Jurkat, Clone E6-1 (cell line): ENCODE measurements around the gene FBXO46. TPM values are rescaled to one million over a fixed set of nuclear protein-coding genes. Genes with fewer than 3 reads are reported as not detected.

ENCODE experiments used
- DNase-seq: peaks from one replicate; pipeline ENCODE4 v3.0.0-alpha.2; 2011; ENCODE audit warnings: low read depth, low spot score
- H3K4me3 ChIP-seq: 2 replicates; pipeline ENCODE4 v1.5.1; 2011; ENCODE audit warnings: mild to moderate bottlenecking, low read length, control low read depth, moderate library complexity
- polyA plus RNA-seq: library from polyadenylated mRNA; unstranded; fragments of >200 nt; gene quantifications from one replicate; pipeline ENCODE4 v1.2.1, GENCODE V29; 2012; ENCODE audit warnings: missing spikeins; ENCODE audit not compliant: insufficient read length, insufficient read depth

FBXO46 gene, protein sequence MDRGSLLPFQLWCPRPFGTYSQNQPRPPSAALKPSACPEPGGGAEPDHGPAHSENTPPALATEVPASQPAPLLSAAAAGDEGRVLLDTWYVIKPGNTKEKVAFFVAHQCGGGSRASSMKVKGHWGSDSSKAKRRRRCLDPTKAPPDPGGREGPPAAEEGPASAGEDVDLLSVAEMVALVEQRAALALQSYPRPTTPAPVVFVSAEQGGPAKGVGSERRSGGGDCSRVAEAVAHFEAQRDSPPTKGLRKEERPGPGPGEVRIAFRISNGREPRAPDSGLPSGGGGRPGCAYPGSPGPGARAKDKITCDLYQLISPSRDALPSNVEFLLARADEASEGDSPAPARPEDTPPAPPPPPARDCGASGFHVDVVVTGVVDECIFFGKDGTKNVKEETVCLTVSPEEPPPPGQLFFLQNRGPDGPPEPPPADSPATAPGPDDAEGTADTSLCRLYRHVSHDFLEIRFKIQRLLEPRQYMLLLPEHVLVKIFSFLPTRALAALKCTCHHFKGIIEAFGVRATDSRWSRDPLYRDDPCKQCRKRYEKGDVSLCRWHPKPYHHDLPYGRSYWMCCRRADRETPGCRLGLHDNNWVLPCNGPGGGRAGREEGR
- 11.5 TPM for polyA plus RNA-seq

DNA sequence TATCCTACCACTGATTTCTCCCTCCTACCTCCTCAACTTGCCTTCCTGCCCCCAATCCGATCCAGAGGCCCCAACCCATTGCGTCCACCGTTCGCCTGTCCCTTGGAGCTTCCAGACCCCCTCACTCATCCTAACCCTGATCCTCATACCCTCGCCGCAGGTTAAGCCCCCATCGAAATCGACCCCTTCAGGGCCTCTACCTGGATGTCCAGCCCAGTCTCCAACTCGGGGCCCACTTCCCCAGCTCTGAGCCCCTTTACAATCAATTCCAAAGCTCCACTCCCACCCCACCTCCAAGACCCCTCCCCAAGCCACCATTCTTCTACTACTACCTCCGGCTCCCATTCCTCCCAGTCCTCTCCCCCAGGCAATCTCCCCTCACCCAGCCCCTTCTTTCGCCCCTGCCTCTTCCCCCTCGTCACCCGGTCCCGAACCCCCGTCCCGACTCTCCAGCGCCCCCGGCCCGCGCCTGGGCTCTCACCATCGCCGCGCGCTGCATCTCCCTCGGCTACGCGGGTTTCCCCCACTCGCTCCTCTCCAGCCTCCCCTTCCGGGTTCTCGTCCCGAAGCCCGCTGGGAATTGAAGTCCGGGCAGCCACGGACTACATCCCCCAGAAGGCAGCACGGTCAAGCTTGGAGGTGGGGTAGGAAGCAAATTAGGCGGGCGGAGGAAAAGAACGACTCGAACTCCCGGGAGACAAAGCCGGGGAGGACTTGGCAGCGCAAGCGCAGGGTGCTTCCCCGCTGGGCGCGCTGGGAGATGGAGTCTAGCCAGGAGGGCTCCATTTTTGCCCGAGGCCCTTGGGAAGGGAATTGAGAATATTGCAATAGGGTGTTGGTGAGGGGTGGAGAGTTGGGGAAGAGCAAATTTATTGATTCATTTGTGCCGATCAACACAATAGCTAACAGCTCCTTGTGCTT lies at the start of gene FBXO46:
TSS of gene FBXO46 (minus strand) at position 529 of the 921 bp plus-strand sequence. CDS start 17,401 bp downstream, outside the sequence.
- DNase-seq: peak; percentile 97
- peak within 1 kb of the TSS; percentile 92 for H3K4me3 ChIP-seq

DNA sequence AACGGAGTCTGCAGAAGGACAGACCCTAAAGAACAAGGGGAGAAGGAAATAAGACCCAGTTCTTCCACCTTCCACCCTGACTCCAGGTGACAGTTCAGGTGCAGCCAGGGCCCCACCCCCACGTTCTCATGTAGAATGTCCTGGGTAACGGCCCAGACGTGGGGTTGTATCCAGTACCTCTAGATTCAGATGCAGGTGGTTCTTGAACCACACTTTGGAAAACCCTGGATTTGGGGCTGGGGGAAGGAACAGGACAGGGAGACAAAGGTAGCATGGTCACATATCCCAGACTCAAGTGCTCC lies 49.4 kb upstream of the FBXO46 start:
- no peak for DNase-seq
- no peak overlapping the region for H3K4me3 ChIP-seq

DNA sequence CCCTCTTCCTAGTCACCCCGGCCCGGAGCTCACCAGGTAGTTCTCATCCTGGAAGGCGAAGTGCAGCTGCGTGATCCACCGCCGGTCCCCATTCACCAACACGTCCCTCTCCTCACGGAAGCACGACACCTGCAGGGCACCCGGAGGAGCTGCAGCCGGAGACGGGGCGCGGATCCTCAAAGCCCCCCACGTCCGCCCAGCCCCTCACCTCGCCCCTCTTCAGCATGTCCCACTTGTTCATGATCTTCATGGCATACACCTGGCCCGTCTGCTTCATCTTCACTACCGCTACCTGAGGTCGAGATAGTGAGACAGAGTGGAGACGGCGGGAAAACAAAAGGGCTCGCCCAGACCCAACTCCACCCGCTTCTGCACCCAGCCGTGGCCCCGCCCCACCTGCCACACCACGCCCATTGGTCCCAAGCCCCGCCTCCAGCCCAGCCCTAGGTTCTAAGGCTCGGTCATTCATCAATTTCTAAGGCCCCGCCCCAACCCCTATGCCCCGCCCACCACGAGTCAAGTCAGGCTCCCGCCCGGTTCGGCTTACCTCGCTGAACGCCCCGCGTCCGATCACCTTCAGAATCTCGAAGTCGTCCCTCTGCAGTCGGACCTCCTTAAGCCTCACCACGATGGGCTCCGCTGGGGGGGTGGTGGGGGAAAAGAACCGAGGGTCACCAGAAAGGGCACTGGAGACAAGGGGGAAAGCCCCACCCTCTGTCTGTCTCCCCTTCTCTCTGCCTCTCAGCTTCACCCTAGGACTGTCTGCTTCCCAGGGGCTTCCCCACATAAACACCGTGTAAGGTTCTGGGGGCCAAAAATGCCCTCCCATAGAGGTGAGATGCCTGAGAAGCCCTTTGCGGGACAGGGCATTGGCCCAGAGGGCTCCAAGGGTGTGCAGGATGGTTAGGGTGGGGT lies 48.8 kb upstream of the FBXO46 start:
- DNase-seq: peak; percentile 62
- H3K4me3 ChIP-seq: peak overlapping the region; percentile 42

DNA sequence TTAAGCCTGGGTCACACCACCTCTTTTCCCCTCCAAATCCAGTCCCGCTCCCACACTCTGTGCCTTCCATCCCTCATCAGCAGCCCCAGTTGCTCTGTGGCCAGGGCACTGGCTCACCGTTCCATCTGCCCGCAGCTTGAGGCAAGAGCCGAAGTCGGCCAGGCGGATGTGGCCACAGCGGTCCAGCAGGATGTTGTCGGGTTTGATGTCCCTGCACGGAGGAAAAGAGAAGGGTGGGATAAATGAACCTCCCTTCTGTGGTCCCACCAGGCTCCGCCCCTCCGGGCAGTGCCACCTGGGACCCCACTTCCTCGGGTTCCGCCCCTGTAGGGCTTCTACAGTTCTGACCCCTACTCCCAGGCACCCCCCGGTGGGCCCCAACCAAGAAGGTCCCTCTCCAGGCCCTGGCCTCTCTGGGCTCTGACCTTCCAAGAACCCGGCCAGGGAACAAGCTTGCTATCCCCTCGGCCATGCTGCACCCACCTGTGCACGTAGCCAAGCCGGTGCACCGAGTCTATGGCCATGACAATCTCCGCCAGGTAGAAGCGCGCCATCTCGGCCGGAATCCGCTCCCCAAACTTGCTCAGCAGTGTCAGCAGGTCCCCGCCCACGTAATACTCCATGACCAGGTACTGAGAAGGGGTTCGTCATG lies 47.4 kb upstream of the FBXO46 start:
- no peak for DNase-seq
- no peak overlapping the region for H3K4me3 ChIP-seq

DNA sequence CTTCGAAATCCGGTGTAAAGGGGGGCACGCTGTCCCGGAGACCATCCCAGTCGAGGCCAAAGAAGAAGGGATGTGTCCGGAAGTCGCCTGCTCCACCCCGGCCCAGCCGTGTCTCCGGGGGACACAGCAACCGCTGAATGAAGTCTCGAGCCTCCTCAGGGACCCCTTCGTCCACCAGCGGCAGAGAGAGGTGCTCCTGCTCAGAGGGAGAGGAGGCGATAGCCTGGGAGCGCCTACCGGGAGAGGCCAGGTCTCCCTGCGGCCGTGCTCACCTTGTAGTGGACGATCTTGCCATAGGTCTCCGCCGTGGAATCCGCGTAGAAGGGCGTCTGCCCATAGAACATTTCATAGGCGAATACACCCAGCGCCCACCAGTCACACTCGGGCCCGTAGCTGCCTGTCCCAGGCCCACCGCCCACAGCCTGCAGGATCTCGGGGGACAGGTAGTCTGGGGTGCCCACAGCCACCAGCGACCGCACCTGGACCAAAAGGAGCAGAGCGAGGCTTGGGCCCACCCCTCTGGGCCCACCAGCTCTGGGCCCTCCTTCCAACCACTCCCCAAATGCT lies 46.8 kb upstream of the FBXO46 start:
- H3K4me3 ChIP-seq: no peak overlapping the region
- no peak for DNase-seq

DNA sequence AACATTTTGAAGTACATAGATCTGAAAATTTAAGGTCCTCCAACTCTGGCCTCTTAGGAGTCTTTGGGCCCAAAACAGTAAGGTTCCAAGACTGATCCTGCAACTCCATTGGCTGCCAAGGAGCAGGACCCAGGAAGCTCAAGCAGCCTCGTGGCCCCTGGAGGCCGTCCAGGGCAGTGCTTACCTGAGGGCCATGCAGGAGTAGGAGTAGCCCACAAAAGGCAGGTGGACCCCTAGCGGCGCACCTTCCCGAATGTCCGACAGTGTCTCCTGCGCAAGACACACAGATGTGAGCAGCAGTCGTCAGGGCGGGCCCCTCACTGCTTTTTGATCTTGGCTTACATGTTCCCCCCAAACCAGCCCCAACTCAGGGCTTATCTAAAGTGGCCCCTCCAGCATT lies 44.1 kb upstream of the FBXO46 start:
- H3K4me3 ChIP-seq: no peak overlapping the region
- no peak for DNase-seq

DNA sequence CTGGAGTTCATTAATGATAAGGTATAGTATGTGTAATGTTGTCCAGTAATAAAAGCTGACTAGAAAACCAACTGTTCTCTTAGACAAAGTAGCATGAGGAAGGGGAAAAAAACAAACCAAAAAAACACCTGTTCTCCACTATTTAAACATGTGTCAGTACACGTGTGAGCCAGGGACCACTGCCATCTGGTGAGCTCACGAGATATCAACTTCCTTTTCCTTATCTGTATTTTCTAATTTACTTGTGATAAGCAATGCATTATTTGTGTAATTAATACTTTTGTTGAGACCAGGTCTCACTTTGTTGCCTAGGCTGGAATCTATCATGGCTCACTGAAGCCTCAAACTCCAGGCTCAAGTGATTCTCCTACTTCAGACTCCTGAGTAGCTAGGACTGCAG lies 42.7 kb upstream of the FBXO46 start:
- H3K4me3 ChIP-seq: no peak overlapping the region
- DNase-seq: no peak

DNA sequence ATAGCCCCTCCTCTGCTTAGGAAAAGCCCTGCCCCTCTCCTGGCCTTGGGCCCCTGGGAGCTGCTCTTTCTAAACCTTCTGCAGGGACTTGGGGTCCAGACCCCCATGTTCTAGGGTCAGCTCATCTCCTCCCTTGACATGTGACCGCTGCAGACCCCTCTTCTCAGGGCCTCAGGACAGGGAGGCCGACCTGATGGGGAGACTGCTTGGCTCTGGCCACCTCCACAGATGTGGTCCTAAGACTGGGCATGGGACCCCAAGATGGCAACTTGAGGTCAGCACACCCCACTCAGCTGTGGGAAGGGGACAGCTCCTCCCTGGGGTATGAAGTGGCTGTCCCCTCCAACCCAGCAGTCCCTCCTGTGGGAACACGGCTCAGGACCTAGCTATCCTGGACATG lies 42.2 kb upstream of the FBXO46 start:
- H3K4me3 ChIP-seq: no peak overlapping the region
- DNase-seq: no peak

DNA sequence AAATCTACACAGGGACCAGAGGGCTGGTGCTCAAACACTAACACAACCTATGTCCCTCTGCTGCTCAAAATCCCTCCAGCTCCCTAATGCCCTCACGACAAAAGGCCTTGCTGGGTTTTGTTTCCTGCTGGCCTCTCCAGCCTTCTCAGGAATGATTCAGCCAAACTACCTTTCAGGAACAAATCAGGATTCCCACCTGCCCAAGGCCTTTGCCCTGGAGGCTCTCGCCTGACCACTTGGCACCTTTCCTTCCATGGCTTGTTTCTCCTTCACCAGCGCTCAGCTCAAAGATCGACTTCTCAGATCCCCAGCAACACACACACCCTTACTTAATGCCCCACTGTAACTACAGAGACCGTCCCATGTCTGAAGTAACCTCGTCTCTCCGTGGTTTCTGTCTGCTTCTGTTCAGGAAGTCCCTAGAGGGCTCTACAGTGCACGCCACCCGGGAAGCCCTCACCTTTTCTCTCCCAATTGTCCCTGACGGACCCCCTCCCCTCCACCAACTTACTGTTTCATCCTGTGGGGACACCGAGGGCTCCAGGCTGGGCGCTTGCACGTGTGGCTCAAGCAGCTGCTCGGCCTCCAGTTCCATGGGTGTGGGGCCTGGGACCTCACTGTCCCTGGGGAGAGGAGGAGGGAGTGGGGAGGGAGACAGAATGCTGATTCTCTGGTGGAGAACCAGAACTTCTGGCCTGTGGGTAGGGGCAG lies 41.6 kb upstream of the FBXO46 start:
- DNase-seq: no peak
- no peak overlapping the region for H3K4me3 ChIP-seq

DNA sequence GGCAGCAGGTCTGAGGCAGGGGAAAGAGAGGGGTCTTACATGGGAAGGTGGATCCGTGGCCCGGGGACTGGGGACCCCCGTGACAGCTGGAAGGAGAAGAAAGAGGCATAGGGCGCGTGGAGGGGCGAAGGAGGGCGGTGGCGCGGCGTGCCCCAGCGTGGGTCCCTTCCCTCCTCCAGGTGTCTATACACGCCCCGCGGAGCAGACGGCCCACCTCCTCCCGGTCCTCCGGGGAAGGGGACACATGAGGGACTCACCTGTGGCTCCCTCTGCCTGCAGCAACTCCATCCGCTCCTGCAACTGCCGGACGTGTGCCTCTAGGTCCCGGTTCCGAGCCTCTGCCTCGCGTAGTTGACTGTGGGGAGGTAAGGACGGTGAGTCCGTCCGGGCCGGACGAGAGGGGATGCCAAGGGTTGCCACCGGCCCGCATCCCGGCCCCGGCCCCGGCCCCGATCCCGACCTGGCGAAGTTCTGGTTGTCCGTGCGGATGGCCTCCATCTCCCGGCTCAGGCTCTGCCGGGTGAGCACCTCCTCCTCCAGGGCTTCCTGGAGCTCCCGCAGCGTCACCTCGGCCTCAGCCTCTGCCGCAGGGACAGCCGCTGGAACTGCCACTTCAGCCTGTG lies 40.7 kb upstream of the FBXO46 start:
- peak overlapping the region; percentile 41; the same call in 1 of the 2 replicates for H3K4me3 ChIP-seq
- no peak for DNase-seq

DNA sequence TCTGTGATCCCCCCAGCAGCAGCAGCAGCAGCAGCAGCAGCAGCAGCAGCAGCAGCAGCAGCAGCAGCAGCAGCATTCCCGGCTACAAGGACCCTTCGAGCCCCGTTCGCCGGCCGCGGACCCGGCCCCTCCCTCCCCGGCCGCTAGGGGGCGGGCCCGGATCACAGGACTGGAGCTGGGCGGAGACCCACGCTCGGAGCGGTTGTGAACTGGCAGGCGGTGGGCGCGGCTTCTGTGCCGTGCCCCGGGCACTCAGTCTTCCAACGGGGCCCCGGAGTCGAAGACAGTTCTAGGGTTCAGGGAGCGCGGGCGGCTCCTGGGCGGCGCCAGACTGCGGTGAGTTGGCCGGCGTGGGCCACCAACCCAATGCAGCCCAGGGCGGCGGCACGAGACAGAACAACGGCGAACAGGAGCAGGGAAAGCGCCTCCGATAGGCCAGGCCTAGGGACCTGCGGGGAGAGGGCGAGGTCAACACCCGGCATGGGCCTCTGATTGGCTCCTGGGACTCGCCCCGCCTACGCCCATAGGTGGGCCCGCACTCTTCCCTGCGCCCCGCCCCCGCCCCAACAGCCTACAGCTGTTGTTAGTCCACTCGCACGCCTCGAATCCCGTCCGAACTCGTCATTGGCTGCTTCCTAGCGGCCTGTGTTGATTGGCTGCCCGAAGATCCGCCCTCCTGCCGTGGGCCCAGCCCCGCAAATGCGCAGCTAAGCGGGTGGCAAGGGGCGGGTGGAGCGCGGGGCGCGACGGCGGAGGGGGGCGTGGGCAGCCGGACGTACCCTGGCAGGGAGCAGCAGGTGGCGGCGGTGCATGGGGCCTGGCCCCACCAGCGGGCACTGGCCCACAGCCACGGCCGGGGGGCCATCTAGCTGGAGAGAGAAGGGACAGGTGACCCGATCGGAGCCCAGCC lies 39.8 kb upstream of the FBXO46 start:
- peak; percentile 97 for DNase-seq
- peak overlapping the region; percentile 67 for H3K4me3 ChIP-seq

DNA sequence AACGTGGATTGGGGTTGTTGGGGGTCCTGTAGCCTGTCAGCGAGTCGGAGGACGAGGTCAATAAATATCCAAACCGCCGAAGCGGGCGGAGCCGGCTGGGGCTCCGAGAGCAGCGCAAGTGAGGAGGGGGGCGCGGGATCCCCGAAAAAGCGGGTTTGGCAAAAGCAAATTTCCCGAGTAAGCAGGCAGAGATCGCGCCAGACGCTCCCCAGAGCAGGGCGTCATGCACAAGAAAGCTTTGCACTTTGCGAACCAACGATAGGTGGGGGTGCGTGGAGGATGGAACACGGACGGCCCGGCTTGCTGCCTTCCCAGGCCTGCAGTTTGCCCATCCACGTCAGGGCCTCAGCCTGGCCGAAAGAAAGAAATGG lies 39.1 kb upstream of the FBXO46 start:
- H3K4me3 ChIP-seq: peak overlapping the region; percentile 67
- DNase-seq: peak; percentile 53

DNA sequence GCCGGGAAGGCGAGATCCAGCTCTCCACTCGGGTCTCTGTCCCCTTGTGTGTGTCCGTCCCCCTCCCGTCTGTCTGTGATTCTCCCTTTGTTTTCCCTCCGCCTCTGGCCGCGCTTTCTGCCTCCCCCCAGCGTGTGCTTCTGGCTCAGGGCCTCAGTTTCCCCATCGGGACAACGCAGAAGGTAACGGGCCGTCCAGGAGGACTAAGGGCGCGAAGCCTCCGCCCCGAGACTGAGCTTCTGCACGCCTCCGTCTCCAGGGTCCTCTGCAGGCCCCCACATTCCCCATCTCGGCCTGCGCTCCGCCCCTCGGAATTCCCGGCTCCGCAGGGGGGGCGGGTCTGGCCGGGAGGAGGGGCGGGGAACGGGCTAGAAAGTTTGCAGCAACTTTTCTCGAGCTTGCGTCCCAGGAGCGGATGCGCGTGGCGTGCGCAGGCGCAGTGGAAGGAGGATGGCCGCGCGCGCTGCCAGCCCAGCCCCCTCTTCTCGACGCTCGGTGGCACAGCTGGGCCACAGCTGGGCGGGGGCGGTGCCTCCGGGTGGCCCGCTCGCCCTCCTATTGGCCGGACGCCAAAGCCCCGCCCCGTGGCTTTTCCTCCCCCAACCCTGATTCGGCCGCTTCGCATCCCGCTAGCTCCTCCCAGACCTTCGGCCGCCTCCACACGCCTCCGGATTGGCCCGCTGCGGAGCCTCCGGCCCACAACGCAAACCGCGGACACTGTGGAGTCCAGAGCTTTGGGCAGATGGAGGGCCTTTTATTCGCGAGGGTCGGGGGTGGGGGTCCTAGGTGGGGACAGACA lies 38.5 kb upstream of the FBXO46 start, which contains the start of gene SIX5:
TSS of gene SIX5 (minus strand) at position 269 of the 799 bp plus-strand sequence. CDS start 408 bp downstream, outside the sequence.
- H3K4me3 ChIP-seq: peak within 1 kb of the TSS; percentile 86
- DNase-seq: peak; percentile 93

DNA sequence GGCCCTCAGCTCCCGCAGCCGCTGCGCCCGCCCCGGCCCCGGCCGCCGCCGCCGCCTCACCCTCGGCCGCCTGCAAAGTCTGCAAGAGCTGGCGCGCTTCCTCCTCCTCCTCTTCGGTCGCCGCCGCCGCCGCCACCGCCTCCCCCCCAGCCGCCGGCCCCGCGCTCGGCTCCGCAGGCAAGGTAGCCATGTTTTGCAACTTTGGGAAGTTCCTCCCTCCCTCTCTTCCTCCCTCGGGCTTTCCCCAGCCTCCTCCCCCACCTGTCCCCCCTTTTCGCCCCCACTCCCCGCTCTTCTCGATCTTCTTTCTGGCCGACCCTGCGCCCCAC lies 37.9 kb upstream of the FBXO46 start:
- H3K4me3 ChIP-seq: peak overlapping the region; percentile 86
- DNase-seq: no peak

DNA sequence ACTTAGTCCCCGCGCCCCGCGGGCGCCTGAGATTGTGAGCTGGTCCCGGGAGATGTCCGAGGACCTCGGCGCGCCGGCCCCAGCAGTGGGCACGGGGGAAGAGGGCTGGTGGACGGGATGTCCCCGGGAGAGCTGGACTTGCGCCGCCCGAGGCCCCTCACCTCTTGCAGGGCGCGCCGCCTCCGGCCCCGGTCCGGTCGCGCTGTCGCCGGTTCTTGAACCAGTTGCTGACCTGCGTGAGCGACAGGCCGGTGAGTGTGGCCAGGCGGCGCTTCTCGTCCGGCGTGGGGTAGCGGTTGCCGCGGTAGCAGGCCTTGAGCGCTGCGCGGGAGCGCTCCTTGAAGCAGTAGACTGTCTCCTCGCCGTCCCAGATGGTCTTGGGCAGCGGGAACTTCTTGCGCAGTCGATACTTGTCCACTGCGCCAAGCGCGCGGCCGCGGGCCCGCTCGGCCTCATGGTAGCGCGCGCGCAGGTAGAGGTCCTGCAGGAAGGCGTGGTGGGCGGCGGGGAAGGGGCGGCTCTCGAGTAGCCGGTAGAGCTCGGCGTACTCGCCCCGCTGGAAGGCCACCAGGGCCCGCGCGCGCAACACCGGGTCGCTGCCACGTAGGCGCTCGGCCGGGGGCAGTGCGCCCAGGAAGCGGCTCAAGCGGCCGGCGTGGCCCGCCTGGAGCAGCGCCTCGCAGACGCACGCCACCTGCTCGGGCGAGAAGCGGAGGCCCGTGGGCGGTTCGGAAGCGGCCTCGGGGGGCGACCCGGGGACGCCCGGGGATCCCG lies 37.4 kb upstream of the FBXO46 start:
- no peak for DNase-seq
- H3K4me3 ChIP-seq: peak overlapping the region; percentile 86
